CD14-positive monocyte (primary cell): Measurements from ENCODE around the gene KLRF1. TPM values are rescaled to one million over a fixed set of nuclear protein-coding genes. Genes with fewer than 3 reads are reported as not detected.

ENCODE experiments used
- DNase-seq, 3 donors: peaks; one replicate each; pipeline ENCODE4 v3.0.0-alpha.2; 2011 to 2022
- H2AFZ ChIP-seq: 2 replicates; pipeline ENCODE4 v1.6.0; 2012; ENCODE audit warnings: mild to moderate bottlenecking, low read depth, low read length, inconsistent platforms; ENCODE audit not compliant: insufficient read depth, poor library complexity, severe bottlenecking
- H3K27ac ChIP-seq, 2 donors: 1 replicate in 1 of 2; 2 replicates in 1 of 2; pipeline ENCODE4 v1.5.1; 2012 to 2013; ENCODE audit warnings: low read length in 2 of 2, control low read depth in 1 of 2, inconsistent platforms in 1 of 2, low read depth in 1 of 2, mild to moderate bottlenecking in 1 of 2
- H3K27me3 ChIP-seq, 2 donors: one replicate each; pipeline versions ENCODE4 v1.6.0 to v1.6.1; 2011 to 2013; ENCODE audit warnings: low read length in 2 of 2; ENCODE audit not compliant: control insufficient read depth in 2 of 2, insufficient read depth in 2 of 2
- H3K36me3 ChIP-seq, 2 donors: replicated peaks in 1 of 2; 1 replicate in 1 of 2; 2 replicates in 1 of 2; pipeline versions ENCODE4 v1.5.1 to v1.6.1; 2012 to 2013; ENCODE audit warnings: low read length in 2 of 2, control low read depth in 1 of 2, inconsistent platforms in 1 of 2, mild to moderate bottlenecking in 1 of 2; ENCODE audit not compliant: insufficient read depth in 2 of 2, control insufficient read depth in 1 of 2
- H3K4me1 ChIP-seq, 2 donors: 1 replicate in 1 of 2; 2 replicates in 1 of 2; pipeline versions ENCODE4 v1.5.1 to v1.6.1; 2012 to 2013; ENCODE audit warnings: low read length in 2 of 2, control low read depth in 1 of 2, inconsistent platforms in 1 of 2, mild to moderate bottlenecking in 1 of 2, moderate library complexity in 1 of 2; ENCODE audit not compliant: insufficient read depth in 2 of 2, control insufficient read depth in 1 of 2
- H3K4me2 ChIP-seq: replicated peaks from 2 replicates; pipeline ENCODE3; 2012; ENCODE audit warnings: low read length, moderate library complexity, mild to moderate bottlenecking; ENCODE audit not compliant: poor library complexity, severe bottlenecking; ENCODE audit errors: extremely low read depth
- H3K4me3 ChIP-seq, 3 experiments: fragments of 200-600 bp in 1 of 3; sonication (generic) in 1 of 3; replicated peaks in 1 of 3; 1 replicate in 2 of 3; 2 replicates in 1 of 3; pipeline ENCODE4 v1.5.1; 2011 to 2013; ENCODE audit warnings: low read length in 3 of 3, mild to moderate bottlenecking in 3 of 3, control low read depth in 2 of 3, low read depth in 2 of 3, inconsistent platforms in 1 of 3, moderate library complexity in 1 of 3
- H3K79me2 ChIP-seq: 2 replicates; pipeline ENCODE4 v1.6.0; 2012; ENCODE audit warnings: mild to moderate bottlenecking, control low read depth, inconsistent platforms, low read length, moderate library complexity; ENCODE audit not compliant: insufficient read depth
- H3K9ac ChIP-seq: 2 replicates; pipeline ENCODE4 v1.6.0; 2017; ENCODE audit warnings: low read length, mild to moderate bottlenecking; ENCODE audit not compliant: insufficient read depth, poor library complexity, severe bottlenecking
- H3K9me3 ChIP-seq, 2 donors: replicated peaks in 1 of 2; 1 replicate in 1 of 2; 2 replicates in 1 of 2; pipeline versions ENCODE4 v1.5.1 to v1.6.1; 2012 to 2013; ENCODE audit warnings: low read length in 2 of 2, control low read depth in 1 of 2; ENCODE audit not compliant: control insufficient read depth in 1 of 2, insufficient read depth in 1 of 2
- H4K20me1 ChIP-seq: 2 replicates; pipeline ENCODE4 v1.6.0; 2012; ENCODE audit warnings: mild to moderate bottlenecking, low read length, control low read depth, moderate library complexity; ENCODE audit not compliant: insufficient read depth
- H3K27ac Mint-ChIP-seq, 7 donors: one replicate each; pipeline ENCODE4 v1.8.0; 2020; ENCODE audit warnings: mild to moderate bottlenecking in 7 of 7, mixed read lengths in 7 of 7, moderate library complexity in 6 of 7, inconsistent platforms in 2 of 7
- H3K27me3 Mint-ChIP-seq, 3 donors: one replicate each; pipeline ENCODE4 v1.8.0; 2021 to 2022; ENCODE audit warnings: low read depth in 3 of 3, mild to moderate bottlenecking in 3 of 3, mixed read lengths in 3 of 3, moderate library complexity in 3 of 3, inconsistent platforms in 1 of 3
- H3K36me3 Mint-ChIP-seq, 2 donors: one replicate each; pipeline ENCODE4 v1.8.0; 2020; ENCODE audit warnings: mixed read lengths in 2 of 2, inconsistent platforms in 1 of 2, mild to moderate bottlenecking in 1 of 2
- H3K4me1 Mint-ChIP-seq: one replicate; pipeline ENCODE4 v1.8.0; 2020; ENCODE audit warnings: mild to moderate bottlenecking, mixed read lengths
- H3K4me3 Mint-ChIP-seq, 2 donors: one replicate each; pipeline ENCODE4 v1.8.0; 2020; ENCODE audit warnings: mild to moderate bottlenecking in 2 of 2, mixed read lengths in 2 of 2, moderate library complexity in 1 of 2
- H3K9me3 Mint-ChIP-seq, 7 donors: one replicate each; pipeline ENCODE4 v1.8.0; 2020 to 2022; ENCODE audit warnings: mixed read lengths in 7 of 7, mild to moderate bottlenecking in 6 of 7, moderate library complexity in 6 of 7, inconsistent platforms in 2 of 7
- CTCF ChIP-seq: fragments of 200-600 bp; IDR thresholded peaks from one replicate; pipeline ENCODE4 v1.8.0; 2022; ENCODE audit warnings: antibody characterized with exemption, mild to moderate bottlenecking
- WGBS: methylation state at CpG from one replicate; pipeline ENCODE4 v1.1.5; 2013; ENCODE audit warnings: missing lambda C conversion rate; ENCODE audit not compliant: insufficient coverage; 5-methylcytosine and 5-hydroxymethylcytosine counted together
- intact Hi-C, 2 donors: fragments of 100-400 bp; cut with micrococcal nuclease; formaldehyde crosslinking; loops; one replicate each; pipeline versions ENCODE4 v1.15.0 to v1.15.1; 2023
- polyA plus RNA-seq, 3 donors: library from polyadenylated mRNA; depleted of rRNA in 1 of 3; unstranded in 2 of 3; stranded (reverse) in 1 of 3; fragments of 300-500 nt in 2 of 3; fragments of >200 nt in 1 of 3; fragmentation: Illumina TruSeq in 2 of 3; gene quantifications; 1 replicate in 2 of 3; 2 replicates in 1 of 3; pipeline ENCODE4 v1.2.3, GENCODE V29; 2012 to 2021

Gene KLRF1
- polyA plus RNA-seq, 3 donors, result 0.45 to 2.2 (median 1.0) TPM

GRCh38 chr12:9851050-9851449 is 23.8 kb downstream of the KLRF1 start:
- WGBS, result 78% methylated on average over 1 of the region's 5 CpGs
- no peak for DNase-seq
- H3K36me3 Mint-ChIP-seq, result peaks cover 42 to 49% of the 10 kb centered on the region in 2 donors
- Histone ChIP-seq H3K36me3 (peaks cover 25 to 41% of the 10 kb centered on the region in 2 donors), H3K4me1 (peaks cover 0 to 2% of the 10 kb centered on the region in 2 donors), H3K27ac (no peak overlapping the region), H3K4me2 (no peak overlapping the region), H3K9me3 (peaks cover 0 to 3% of the 10 kb centered on the region in 2 donors), H4K20me1 (peaks cover 7% of the 10 kb centered on the region), H3K9ac (no peak overlapping the region), H3K79me2 (no peaks in the 10 kb centered on the region), H2AFZ (no peak overlapping the region), H3K4me3 (no peak overlapping the region), H3K27me3 (no peaks in the 10 kb centered on the region)
- H3K27me3 Mint-ChIP-seq, result no peaks in the 10 kb centered on the region
- no peak overlapping the region for H3K27ac Mint-ChIP-seq
- no peak for TF ChIP-seq CTCF
- peaks cover 7 to 32% (median 17%) of the 10 kb centered on the region in 7 donors for H3K9me3 Mint-ChIP-seq
- no peak overlapping the region for H3K4me3 Mint-ChIP-seq
- peaks cover 11% of the 10 kb centered on the region for H3K4me1 Mint-ChIP-seq
- intact Hi-C loops, result no loop called here

- Histone ChIP-seq H3K79me2 (no peaks in the 10 kb centered on the region), H4K20me1 (peaks cover 7% of the 10 kb centered on the region), H3K9ac (no peak overlapping the region), H3K27me3 (no peaks in the 10 kb centered on the region), H3K9me3 (peaks cover 0 to 3% of the 10 kb centered on the region in 2 donors), H3K36me3 (peaks cover 25 to 41% of the 10 kb centered on the region in 2 donors), H3K4me3 (no peak overlapping the region), H3K4me1 (peaks cover 8 to 11% of the 10 kb centered on the region in 2 donors), H2AFZ (no peak overlapping the region), H3K4me2 (no peak overlapping the region), H3K27ac (no peak overlapping the region)
- peak in 2 of 3 donors; percentile 12 to 25 for DNase-seq
- Mint-ChIP-seq H3K27me3 (no peaks in the 10 kb centered on the region), H3K4me1 (peaks cover 20% of the 10 kb centered on the region), H3K4me3 (no peak overlapping the region), H3K36me3 (peaks cover 47 to 52% of the 10 kb centered on the region in 2 donors), H3K27ac (no peak overlapping the region), H3K9me3 (peaks cover 7 to 23% (median 10%) of the 10 kb centered on the region in 7 donors)
- no peak for TF ChIP-seq CTCF
- intact Hi-C loops, result no loop called here
- WGBS, result 100% methylated on average over 1 of the region's 2 CpGs
These were observed 24.6 kb downstream of the KLRF1 start for GRCh38 chr12:9851927-9852326.
